ENCODE measurements around the gene VMO1.

DNA sequence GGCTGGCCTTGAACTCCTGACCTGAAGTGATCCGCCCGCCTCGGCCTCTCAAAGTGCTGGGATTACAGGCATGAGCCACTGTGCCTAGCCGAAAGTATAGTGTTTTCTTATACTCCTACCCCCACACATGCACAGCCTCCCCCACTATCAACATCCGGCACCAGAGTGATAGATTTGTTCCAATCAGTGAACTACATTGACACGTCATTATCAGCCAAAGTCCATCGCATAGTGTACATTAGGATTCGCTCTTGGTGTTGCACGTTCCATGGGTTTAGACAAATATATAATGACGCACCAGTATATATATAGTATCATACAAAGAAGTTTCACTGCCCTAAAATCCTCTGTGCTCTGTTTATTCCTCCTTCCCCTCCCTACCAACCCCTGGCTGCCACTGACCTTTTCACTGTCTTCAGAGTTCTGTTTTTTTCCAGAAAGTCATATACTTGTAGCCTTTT, 26.4 kb downstream of the VMO1 start:
- TF ChIP-seq EZH2phosphoT487 (IDR thresholded peaks at IDR 0.05; ENCODE audit: insufficient read depth, low read depth) (no peak), EZH2 (IDR thresholded peaks at IDR 0.05; ENCODE audit: insufficient read depth, poor library complexity, severe bottlenecking) (no peak)
